HUES48 (cell line): ENCODE data around the gene SSB.
"Not testable (repeated sequence)": the region's sequence is repeated elsewhere in the genome, so short reads cannot be mapped to it uniquely, and the experiment has no call there.

Experiments used
- H3K27ac ChIP-seq: one replicate; pipeline ENCODE4 v1.7.0; 2013; ENCODE audit warnings: low read depth, low read length, inconsistent platforms
- H3K27me3 ChIP-seq: 2 replicates; pipeline ENCODE4 v1.6.1; 2013; ENCODE audit warnings: mild to moderate bottlenecking, low read length; ENCODE audit not compliant: control insufficient read depth, insufficient read depth
- H3K36me3 ChIP-seq: 2 replicates; pipeline ENCODE4 v1.6.1; 2013; ENCODE audit warnings: low read length; ENCODE audit not compliant: control insufficient read depth, insufficient read depth
- H3K4me1 ChIP-seq: 2 replicates; pipeline ENCODE4 v1.6.1; 2013; ENCODE audit warnings: mild to moderate bottlenecking, low read length; ENCODE audit not compliant: control insufficient read depth, insufficient read depth
- H3K4me3 ChIP-seq: 2 replicates; pipeline ENCODE4 v1.5.1; 2013; ENCODE audit warnings: mild to moderate bottlenecking, low read depth, low read length
- H3K9ac ChIP-seq: 2 replicates; pipeline ENCODE4 v1.6.1; 2013; ENCODE audit warnings: mild to moderate bottlenecking, low read depth, low read length, moderate library complexity
- H3K9me3 ChIP-seq: 2 replicates; pipeline ENCODE4 v1.6.1; 2013; ENCODE audit warnings: low read length; ENCODE audit not compliant: control insufficient read depth, insufficient read depth

SSB gene

GRCh38 chr2:169818241-169818640 lies 19.6 kb downstream of the SSB start:
- H3K4me1 ChIP-seq = no peaks in the 10 kb centered on the region
- H3K36me3 ChIP-seq = peaks cover 64% of the 10 kb centered on the region
- H3K27ac ChIP-seq = no peak overlapping the region
- no peak overlapping the region for H3K4me3 ChIP-seq
- no peaks in the 10 kb centered on the region for H3K27me3 ChIP-seq
- no peak overlapping the region for H3K9ac ChIP-seq
- H3K9me3 ChIP-seq = no peaks in the 10 kb centered on the region

GRCh38 chr2:169819106-169819505 lies 20.4 kb downstream of the SSB start:
- Histone ChIP-seq H3K4me1 (no peaks in the 10 kb centered on the region), H3K4me3 (no peak overlapping the region), H3K9me3 (no peaks in the 10 kb centered on the region), H3K9ac (no peak overlapping the region), H3K36me3 (peaks cover 56% of the 10 kb centered on the region), H3K27ac (peak overlapping the region; percentile 35), H3K27me3 (no peaks in the 10 kb centered on the region)

GRCh38 chr2:169820101-169820500 lies 21.4 kb downstream of the SSB start:
- H3K27me3 ChIP-seq, H3K9me3 ChIP-seq, H3K4me1 ChIP-seq, H3K9ac ChIP-seq, H3K4me3 ChIP-seq, H3K27ac ChIP-seq: not testable (repeated sequence)
- H3K36me3 ChIP-seq = peaks cover 49% of the 10 kb centered on the region

- H3K36me3 ChIP-seq = peaks cover 38% of the 10 kb centered on the region
Observed at GRCh38 chr2:169822036-169822435, 23.4 kb downstream of the SSB start.

GRCh38 chr2:169822785-169823392 lies 24.2 kb downstream of the SSB start:
- no peak overlapping the region for H3K9ac ChIP-seq
- no peaks in the 10 kb centered on the region for H3K9me3 ChIP-seq
- H3K4me1 ChIP-seq = 0 out of 2 replicates have a peak, but pooled peaks cover 3% of the 10 kb centered on the region
- no peak overlapping the region for H3K4me3 ChIP-seq
- H3K27me3 ChIP-seq = peaks cover 2% of the 10 kb centered on the region; the same call in 1 of the 2 replicates
- H3K27ac ChIP-seq = no peak overlapping the region
- peaks cover 35% of the 10 kb centered on the region for H3K36me3 ChIP-seq

More at GRCh38 chr2:169822036-169822435, 23.4 kb downstream of the SSB start:
- Histone ChIP-seq H3K9ac (no peak overlapping the region), H3K27me3 (peaks cover 2% of the 10 kb centered on the region; the same call in 1 of the 2 replicates), H3K9me3 (no peaks in the 10 kb centered on the region), H3K4me3 (no peak overlapping the region), H3K4me1 (0 out of 2 replicates have a peak, but pooled peaks cover 2% of the 10 kb centered on the region), H3K27ac (no peak overlapping the region)

GRCh38 chr2:169823996-169824372 lies 25.3 kb downstream of the SSB start:
- Histone ChIP-seq H3K9me3 (no peaks in the 10 kb centered on the region), H3K4me3 (peak overlapping the region; percentile 79), H3K27me3 (peaks cover 2% of the 10 kb centered on the region; the same call in 1 of the 2 replicates), H3K9ac (peak overlapping the region; percentile 74), H3K36me3 (peaks cover 24% of the 10 kb centered on the region), H3K27ac (peak overlapping the region; percentile 67), H3K4me1 (peaks cover 9% of the 10 kb centered on the region)

GRCh38 chr2:169824373-169825333 lies 26.0 kb downstream of the SSB start, which contains the start of gene METTL5:
METTL5 (minus strand) TSS chr2:169824905; CDS start chr2:169824597, 308 bp downstream.
- Histone ChIP-seq H3K4me1 (peaks cover 11% of the 10 kb centered on the region), H3K27ac (peak within 1 kb of the TSS; percentile 67)

GRCh38 chr2:169827272-169828140 lies 28.8 kb downstream of the SSB start, which contains the start of gene UBR3:
UBR3 (plus strand) TSS chr2:169827454; CDS start chr2:169827508, 54 bp downstream.
- Histone ChIP-seq H3K4me1 (peaks cover 11% of the 10 kb centered on the region), H3K9me3 (no peaks in the 10 kb centered on the region), H3K36me3 (0 out of 2 replicates have a peak, but pooled peaks cover 2% of the 10 kb centered on the region), H3K27ac (peak within 1 kb of the TSS; percentile 82), H3K9ac (peak within 1 kb of the TSS; percentile 76; the same call in 1 of the 2 replicates), H3K4me3 (peak within 1 kb of the TSS; percentile 88), H3K27me3 (peaks cover 2% of the 10 kb centered on the region; the same call in 1 of the 2 replicates)

More at GRCh38 chr2:169824373-169825333, 26.0 kb downstream of the SSB start, which contains the start of gene METTL5:
- Histone ChIP-seq H3K27me3 (peaks cover 2% of the 10 kb centered on the region; the same call in 1 of the 2 replicates), H3K9me3 (no peaks in the 10 kb centered on the region), H3K36me3 (peaks cover 19% of the 10 kb centered on the region), H3K9ac (peak within 1 kb of the TSS; percentile 74), H3K4me3 (peak within 1 kb of the TSS; percentile 79)

GRCh38 chr2:169828141-169828811 lies 29.6 kb downstream of the SSB start:
- Histone ChIP-seq H3K4me3 (peak overlapping the region; percentile 88), H3K9me3 (no peaks in the 10 kb centered on the region), H3K27ac (no peak overlapping the region), H3K4me1 (peaks cover 11% of the 10 kb centered on the region), H3K36me3 (0 out of 2 replicates have a peak, but pooled peaks cover 2% of the 10 kb centered on the region), H3K9ac (no peak overlapping the region), H3K27me3 (peaks cover 2% of the 10 kb centered on the region; the same call in 1 of the 2 replicates)

- H3K4me1 ChIP-seq = no peaks in the 10 kb centered on the region
- H3K9ac ChIP-seq = no peak overlapping the region
- H3K36me3 ChIP-seq = 0 out of 2 replicates have a peak, but pooled peaks cover 2% of the 10 kb centered on the region
- H3K9me3 ChIP-seq = no peaks in the 10 kb centered on the region
- no peak overlapping the region for H3K27ac ChIP-seq
- H3K27me3 ChIP-seq = no peaks in the 10 kb centered on the region
- H3K4me3 ChIP-seq = no peak overlapping the region
Observed at GRCh38 chr2:169834401-169834800, 35.7 kb downstream of the SSB start.
